Measurements from ENCODE around the gene DCST1. TPM values are rescaled to one million over a fixed set of nuclear protein-coding genes. Genes with fewer than 3 reads are reported as not detected.

Gene DCST1
- total RNA-seq, 1 experiment from 2014 or later, result not detected

DNA sequence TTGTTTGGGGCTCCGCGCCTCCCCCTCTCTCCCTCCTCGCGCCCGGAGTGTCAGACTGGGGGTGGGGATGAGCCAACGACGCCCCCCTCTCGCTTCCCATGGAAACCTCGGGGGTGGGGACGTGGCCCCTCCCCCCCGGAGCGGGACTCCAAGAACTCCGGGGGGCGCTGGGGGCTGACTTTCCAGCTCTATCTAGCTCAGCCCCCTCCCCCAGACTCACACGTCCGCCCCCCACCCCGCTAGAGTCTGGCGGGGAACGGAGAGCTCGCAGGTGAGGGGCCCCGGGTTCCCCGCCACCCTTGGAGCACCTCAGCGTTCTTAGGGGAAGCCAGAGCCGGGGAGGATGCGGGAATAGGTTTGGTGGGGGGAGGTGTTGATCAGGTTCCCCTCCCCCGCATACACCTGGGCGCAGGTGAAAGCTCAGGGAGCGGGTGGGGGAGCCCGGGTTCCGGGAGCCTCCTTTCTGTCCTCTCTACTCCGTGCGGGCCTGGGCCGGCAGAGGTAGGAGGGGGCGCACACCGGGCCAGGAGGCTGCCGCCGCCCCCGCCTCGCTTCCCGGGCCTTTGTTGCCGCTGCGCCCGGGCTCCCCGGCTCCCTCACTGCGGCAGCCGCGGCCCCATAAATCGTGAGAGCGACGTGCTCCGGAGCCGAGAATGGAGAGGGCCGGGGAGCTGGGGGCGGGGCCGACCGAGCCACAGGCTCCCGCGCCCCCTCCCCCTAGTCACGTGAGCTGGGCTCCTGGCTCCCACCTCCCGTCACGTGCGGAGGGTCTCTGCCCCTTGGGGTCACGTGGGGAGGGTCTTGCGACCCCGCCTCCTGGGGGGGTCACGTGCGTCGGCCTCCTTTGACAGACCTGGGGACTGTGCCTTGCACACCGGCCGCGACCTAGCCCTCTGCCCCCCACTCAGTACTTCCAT lies 46.9 kb downstream of the DCST1 start:
- Histone ChIP-seq H3K36me3 (ENCODE audit: low read depth, low read length) (no peaks in the 10 kb centered on the region), H3K9me2 (replicated peaks; ENCODE audit: low read length) (no peaks in the 10 kb centered on the region), H3K27me3 (ENCODE audit: low read length) (peaks cover 44% of the 10 kb centered on the region), H3K9me3 (ENCODE audit: low read length) (no peaks in the 10 kb centered on the region), H2AFZ (ENCODE audit: low read length) (peak overlapping the region; percentile 74), H3F3A (ENCODE audit: low read length, unreplicated experiment) (no peaks in the 10 kb centered on the region), H3K4me2 (ENCODE audit: low read length) (peak overlapping the region; percentile 80), H3K79me2 (ENCODE audit: low read length) (no peaks in the 10 kb centered on the region), H3K9ac (ENCODE audit: low read length) (no peak overlapping the region), H3K4me3 (ENCODE audit: low read length) (peak overlapping the region; percentile 71), H3K4me1 (ENCODE audit: insufficient read depth, low read length) (peaks cover 69% of the 10 kb centered on the region), H3K27ac (ENCODE audit: low read length) (no peak overlapping the region), H4K20me1 (ENCODE audit: low read length) (no peaks in the 10 kb centered on the region)
- TF ChIP-seq EZH2phosphoT487 (IDR thresholded peaks at IDR 0.05; ENCODE audit: borderline replicate concordance, low read length) (0 out of 2 replicates have a peak, but pooled peaks have one; percentile 28), EZH2 (IDR thresholded peaks at IDR 0.05; ENCODE audit: low read length, unreplicated experiment) (no peak)
- BruUV-seq (replicated peaks), result no TSS peak
- intact Hi-C loops (cut with micrococcal nuclease), result no loop called here
- POLR2A ChIA-PET (ENCODE audit: unreplicated experiment), result no interaction called here
- ATAC-seq (no peak), DNase-seq (peak; percentile 30)
- CTCF ChIA-PET, result no interaction called here

DNA sequence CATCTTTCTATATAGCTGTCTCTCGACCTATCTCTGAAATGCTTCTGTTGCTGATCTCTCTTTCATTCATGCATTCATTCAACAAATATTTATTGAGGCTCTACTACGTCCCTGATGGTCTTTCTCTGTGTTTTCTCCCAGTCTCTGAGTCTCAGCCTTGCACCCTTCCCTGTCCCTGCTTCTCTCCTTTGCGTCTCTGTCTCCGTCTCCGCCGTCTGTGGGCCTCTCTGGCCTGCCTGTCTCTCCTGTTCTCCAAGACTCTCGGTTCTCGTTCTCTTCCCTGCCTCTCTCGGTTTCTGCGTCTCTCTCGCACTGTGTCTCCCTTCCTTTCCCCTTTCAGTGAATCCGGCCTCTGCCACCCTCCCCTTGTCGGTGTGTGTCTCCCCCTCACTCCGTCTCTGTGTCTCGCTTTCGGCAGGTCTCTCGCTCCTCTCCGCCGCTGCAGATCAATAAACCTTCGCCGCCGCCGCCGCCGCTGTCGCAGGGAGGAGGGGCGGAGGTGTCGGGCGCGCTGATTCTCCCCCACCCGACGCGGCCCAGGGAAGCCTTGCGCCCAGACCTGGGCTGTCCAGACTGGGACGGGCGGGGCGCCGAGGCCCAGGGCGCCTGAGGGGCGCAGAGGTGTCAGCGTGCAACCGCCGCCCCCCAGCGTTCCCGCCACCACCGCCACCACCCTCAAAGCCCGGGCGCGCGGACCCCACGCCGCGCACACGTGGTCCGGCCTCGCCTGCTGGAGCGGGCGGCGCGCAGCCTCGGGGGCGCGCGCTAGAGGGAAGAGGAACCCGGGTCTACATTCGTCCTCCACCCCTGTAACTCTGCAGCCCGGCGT lies 48.1 kb downstream of the DCST1 start:
- no peak overlapping the region for H3K27ac ChIP-seq (ENCODE audit: low read length)
- POLR2A ChIA-PET (ENCODE audit: unreplicated experiment), result interaction anchor here (0.6 kb wide), 1 partner anchor 108 kb away, joined by 3 read pairs; no protein-coding TSS in a partner anchor
- intact Hi-C loops (cut with micrococcal nuclease), result no loop called here
- no TSS peak for BruUV-seq (replicated peaks)
- H3K4me3 ChIP-seq (ENCODE audit: low read length), result peak overlapping the region; percentile 71
- H3K9ac ChIP-seq (ENCODE audit: low read length), result no peak overlapping the region
- H3K9me2 ChIP-seq (replicated peaks; ENCODE audit: low read length), result no peaks in the 10 kb centered on the region
- peak; percentile 33 for DNase-seq
- H3K4me2 ChIP-seq (ENCODE audit: low read length), result peak overlapping the region; percentile 80
- H3K27me3 ChIP-seq (ENCODE audit: low read length), result peaks cover 44% of the 10 kb centered on the region
- H4K20me1 ChIP-seq (ENCODE audit: low read length), result no peaks in the 10 kb centered on the region
- no peaks in the 10 kb centered on the region for H3K9me3 ChIP-seq (ENCODE audit: low read length)
- no peak for ATAC-seq
- CTCF ChIA-PET, result no interaction called here
- peak; percentile 91 for TF ChIP-seq EZH2 (IDR thresholded peaks at IDR 0.05; ENCODE audit: low read length, unreplicated experiment)
- peak; percentile 70; the same call in 1 of the 2 replicates for TF ChIP-seq EZH2phosphoT487 (IDR thresholded peaks at IDR 0.05; ENCODE audit: borderline replicate concordance, low read length)
- TF ChIP-seq, protein P1, sequence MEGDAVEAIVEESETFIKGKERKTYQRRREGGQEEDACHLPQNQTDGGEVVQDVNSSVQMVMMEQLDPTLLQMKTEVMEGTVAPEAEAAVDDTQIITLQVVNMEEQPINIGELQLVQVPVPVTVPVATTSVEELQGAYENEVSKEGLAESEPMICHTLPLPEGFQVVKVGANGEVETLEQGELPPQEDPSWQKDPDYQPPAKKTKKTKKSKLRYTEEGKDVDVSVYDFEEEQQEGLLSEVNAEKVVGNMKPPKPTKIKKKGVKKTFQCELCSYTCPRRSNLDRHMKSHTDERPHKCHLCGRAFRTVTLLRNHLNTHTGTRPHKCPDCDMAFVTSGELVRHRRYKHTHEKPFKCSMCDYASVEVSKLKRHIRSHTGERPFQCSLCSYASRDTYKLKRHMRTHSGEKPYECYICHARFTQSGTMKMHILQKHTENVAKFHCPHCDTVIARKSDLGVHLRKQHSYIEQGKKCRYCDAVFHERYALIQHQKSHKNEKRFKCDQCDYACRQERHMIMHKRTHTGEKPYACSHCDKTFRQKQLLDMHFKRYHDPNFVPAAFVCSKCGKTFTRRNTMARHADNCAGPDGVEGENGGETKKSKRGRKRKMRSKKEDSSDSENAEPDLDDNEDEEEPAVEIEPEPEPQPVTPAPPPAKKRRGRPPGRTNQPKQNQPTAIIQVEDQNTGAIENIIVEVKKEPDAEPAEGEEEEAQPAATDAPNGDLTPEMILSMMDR (conservative IDR thresholded peaks at IDR 0.05; ENCODE audit: low read depth, low read length), result no peak
- peak overlapping the region; percentile 74 for H2AFZ ChIP-seq (ENCODE audit: low read length)
- no peaks in the 10 kb centered on the region for H3K36me3 ChIP-seq (ENCODE audit: low read depth, low read length)
- H3K4me1 ChIP-seq (ENCODE audit: insufficient read depth, low read length), result peaks cover 80% of the 10 kb centered on the region
- no peaks in the 10 kb centered on the region for H3K79me2 ChIP-seq (ENCODE audit: low read length)
- H3F3A ChIP-seq (ENCODE audit: low read length, unreplicated experiment), result no peaks in the 10 kb centered on the region

DNA sequence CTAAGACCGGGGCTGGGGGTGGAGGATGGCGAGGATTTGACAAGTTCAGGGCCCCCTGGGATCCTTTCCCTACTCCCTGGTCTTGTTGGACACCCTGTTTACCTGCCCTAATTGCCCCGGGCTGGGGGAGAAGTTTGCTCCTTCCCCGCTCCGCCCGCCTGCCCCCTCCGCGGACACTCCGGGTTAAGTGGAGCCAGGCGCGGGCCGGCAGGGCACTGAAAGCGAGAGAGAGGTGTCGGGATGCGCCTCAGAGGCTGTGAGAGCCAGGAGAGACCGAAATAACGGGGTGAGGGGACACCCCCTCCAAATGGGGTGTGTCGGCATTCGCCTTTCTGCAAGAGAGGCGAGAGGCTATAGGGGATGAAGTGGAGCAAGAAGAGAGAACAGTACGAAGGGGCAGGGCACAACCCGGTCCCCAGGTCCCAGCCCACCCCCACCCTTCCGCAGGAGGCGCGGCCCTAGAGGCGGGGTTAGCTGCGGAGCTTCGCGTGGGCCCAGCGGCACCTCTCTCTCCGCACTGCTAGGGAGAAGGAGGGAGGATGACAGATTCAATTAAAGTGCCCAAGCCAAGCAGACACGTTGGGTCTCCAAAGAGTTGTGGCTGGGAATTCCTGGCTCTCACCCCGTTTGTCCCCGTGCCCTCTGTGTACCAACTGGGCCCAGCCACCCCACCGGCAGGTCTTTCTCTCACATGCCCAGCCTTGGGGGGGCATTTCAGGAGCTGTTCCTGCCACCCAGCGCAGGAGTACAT lies 48.9 kb downstream of the DCST1 start:
- DNase-seq (no peak), ATAC-seq (no peak)
- Histone ChIP-seq H3K36me3 (ENCODE audit: low read depth, low read length) (no peaks in the 10 kb centered on the region), H3K27me3 (ENCODE audit: low read length) (peaks cover 44% of the 10 kb centered on the region), H3F3A (ENCODE audit: low read length, unreplicated experiment) (no peaks in the 10 kb centered on the region), H4K20me1 (ENCODE audit: low read length) (no peaks in the 10 kb centered on the region), H2AFZ (ENCODE audit: low read length) (peak overlapping the region; percentile 74), H3K79me2 (ENCODE audit: low read length) (no peaks in the 10 kb centered on the region), H3K4me3 (ENCODE audit: low read length) (peak overlapping the region; percentile 71), H3K9me2 (replicated peaks; ENCODE audit: low read length) (no peaks in the 10 kb centered on the region), H3K9me3 (ENCODE audit: low read length) (no peaks in the 10 kb centered on the region), H3K4me1 (ENCODE audit: insufficient read depth, low read length) (peaks cover 81% of the 10 kb centered on the region), H3K4me2 (ENCODE audit: low read length) (peak overlapping the region; percentile 80), H3K27ac (ENCODE audit: low read length) (no peak overlapping the region), H3K9ac (ENCODE audit: low read length) (no peak overlapping the region)
- BruUV-seq (replicated peaks), result no TSS peak
- TF ChIP-seq EZH2phosphoT487 (IDR thresholded peaks at IDR 0.05; ENCODE audit: borderline replicate concordance, low read length) (0 out of 2 replicates have a peak, but pooled peaks have one; percentile 9), EZH2 (IDR thresholded peaks at IDR 0.05; ENCODE audit: low read length, unreplicated experiment) (no peak)
- POLR2A ChIA-PET (ENCODE audit: unreplicated experiment), result no interaction called here
- intact Hi-C loops (cut with micrococcal nuclease), result no loop called here
- CTCF ChIA-PET, result interaction anchor here (0.6 kb wide), 1 partner anchor 12 kb away, joined by 8 read pairs; no protein-coding TSS in a partner anchor
